HEK293 (cell line): Measurements from ENCODE around the gene ZNF276.

ENCODE experiments used
- CTCF ChIA-PET: fragments of 350-600 bp; formaldehyde crosslinking; extraction: SDS; loops from one replicate; lab custom pipeline; 2021; ENCODE audit warnings: antibody characterized with exemption; lab: Yijun Ruan, JAX
- POLR2A ChIA-PET: fragments of 300-600 bp; formaldehyde crosslinking; extraction: SDS; loops from one replicate; lab custom pipeline; 2020; ENCODE audit warnings: antibody characterized with exemption, inconsistent platforms; lab: Yijun Ruan, JAX
- H3K27ac ChIP-seq: fragments of 200-500 bp; sonication (Bioruptor generic); 2 replicates; pipeline ENCODE4 v1.5.1; 2014; ENCODE audit warnings: low read depth, low read length, control low read depth, inconsistent platforms; ENCODE audit errors: extremely low read depth
- H3K36me3 ChIP-seq, 2 experiments: fragments of 200-500 bp in 1 of 2; sonication (Bioruptor generic) in 1 of 2; 1 replicate in 1 of 2; 2 replicates in 1 of 2; pipeline ENCODE4 v1.5.1; 2014 to 2017; ENCODE audit warnings: inconsistent platforms in 2 of 2, low read length in 2 of 2; ENCODE audit not compliant: control insufficient read depth in 2 of 2, insufficient read depth in 1 of 2
- H3K4me1 ChIP-seq: fragments of 200-500 bp; sonication (Bioruptor generic); 2 replicates; pipeline ENCODE4 v1.5.1; 2014; ENCODE audit warnings: mild to moderate bottlenecking, low read length, inconsistent platforms; ENCODE audit not compliant: control insufficient read depth, insufficient read depth
- H3K4me3 ChIP-seq: 2 replicates; pipeline ENCODE4 v1.5.1; 2011; ENCODE audit warnings: low read depth, mild to moderate bottlenecking, control low read depth, low read length, moderate library complexity
- H3K9me3 ChIP-seq: fragments of 200-500 bp; sonication (Bioruptor generic); 2 replicates; pipeline ENCODE4 v1.5.1; 2014; ENCODE audit warnings: low read depth, low read length, inconsistent platforms; ENCODE audit not compliant: control insufficient read depth, insufficient read depth
- FEZF1 ChIP-seq: fragments of 450-650 bp; formaldehyde crosslinking; IDR thresholded peaks from 2 replicates; pipeline ENCODE4 v1.5.1; 2016; ENCODE audit warnings: missing biosample characterization, missing genetic modification characterization
- HOXC10 ChIP-seq: sonication (generic); formaldehyde crosslinking; IDR thresholded peaks from 2 replicates; pipeline ENCODE4 v1.8.1; 2023; ENCODE audit warnings: mild to moderate bottlenecking, missing genetic modification reagents
- TCF7L2 ChIP-seq: IDR thresholded peaks from 2 replicates; pipeline ENCODE4 v1.6.1; 2011; ENCODE audit warnings: low read depth, mild to moderate bottlenecking, inconsistent platforms, low read length, moderate library complexity, borderline replicate concordance
- ZNF140 ChIP-seq: fragments of 450-650 bp; formaldehyde crosslinking; IDR thresholded peaks from 2 replicates; pipeline ENCODE4 v1.5.1; 2016; ENCODE audit warnings: missing biosample characterization, missing genetic modification characterization
- ZNF335 ChIP-seq: fragments of 450-650 bp; formaldehyde crosslinking; conservative IDR thresholded peaks from 2 replicates; pipeline ENCODE4 v1.5.1; 2016; ENCODE audit warnings: missing biosample characterization, missing genetic modification characterization
- ZNF391 ChIP-seq: fragments of 450-650 bp; formaldehyde crosslinking; IDR thresholded peaks from 2 replicates; pipeline ENCODE4 v1.5.1; 2016; ENCODE audit warnings: low read depth, missing biosample characterization, missing genetic modification characterization, borderline replicate concordance
- ZNF510 ChIP-seq: fragments of 450-650 bp; formaldehyde crosslinking; IDR thresholded peaks from 2 replicates; pipeline ENCODE4 v1.5.1; 2018; ENCODE audit warnings: mild to moderate bottlenecking, missing genetic modification characterization, missing biosample characterization; ENCODE audit not compliant: insufficient replicate concordance
- ZNF776 ChIP-seq: fragments of 450-650 bp; formaldehyde crosslinking; IDR thresholded peaks from 2 replicates; pipeline ENCODE4 v1.5.0; 2017; ENCODE audit warnings: missing biosample characterization, missing genetic modification characterization, borderline replicate concordance
- ZXDB ChIP-seq: fragments of 450-650 bp; formaldehyde crosslinking; IDR thresholded peaks from 2 replicates; pipeline ENCODE4 v1.5.1; 2016; ENCODE audit warnings: missing biosample characterization, missing genetic modification characterization
- TF ChIP-seq, protein P1 (sequence below): fragments of 450-650 bp; formaldehyde crosslinking; IDR thresholded peaks from 2 replicates; pipeline ENCODE4 v1.5.1; 2016; ENCODE audit warnings: missing biosample characterization, missing genetic modification characterization
- TF ChIP-seq, protein P2 (sequence below): fragments of 450-650 bp; formaldehyde crosslinking; IDR thresholded peaks from 2 replicates; pipeline ENCODE4 v1.5.1; 2017; ENCODE audit warnings: missing biosample characterization, missing genetic modification characterization
- TF ChIP-seq, protein P3 (sequence below): fragments of 450-650 bp; formaldehyde crosslinking; IDR thresholded peaks from 2 replicates; pipeline ENCODE4 v1.5.1; 2016; ENCODE audit warnings: missing biosample characterization, missing genetic modification characterization
- TF ChIP-seq, protein P4 (sequence below): fragments of 450-650 bp; formaldehyde crosslinking; IDR thresholded peaks from 2 replicates; pipeline ENCODE4 v1.5.1; 2016; ENCODE audit warnings: missing biosample characterization, missing genetic modification characterization
- TF ChIP-seq, protein P5 (sequence below): fragments of 450-650 bp; formaldehyde crosslinking; IDR thresholded peaks from 2 replicates; pipeline ENCODE4 v1.5.1; 2017; ENCODE audit warnings: missing biosample characterization, missing genetic modification characterization
- TF ChIP-seq, protein P6 (sequence below): fragments of 450-650 bp; formaldehyde crosslinking; IDR thresholded peaks from 2 replicates; pipeline ENCODE4 v1.5.1; 2016; ENCODE audit warnings: missing biosample characterization, missing genetic modification characterization

ZNF276 gene

DNA sequence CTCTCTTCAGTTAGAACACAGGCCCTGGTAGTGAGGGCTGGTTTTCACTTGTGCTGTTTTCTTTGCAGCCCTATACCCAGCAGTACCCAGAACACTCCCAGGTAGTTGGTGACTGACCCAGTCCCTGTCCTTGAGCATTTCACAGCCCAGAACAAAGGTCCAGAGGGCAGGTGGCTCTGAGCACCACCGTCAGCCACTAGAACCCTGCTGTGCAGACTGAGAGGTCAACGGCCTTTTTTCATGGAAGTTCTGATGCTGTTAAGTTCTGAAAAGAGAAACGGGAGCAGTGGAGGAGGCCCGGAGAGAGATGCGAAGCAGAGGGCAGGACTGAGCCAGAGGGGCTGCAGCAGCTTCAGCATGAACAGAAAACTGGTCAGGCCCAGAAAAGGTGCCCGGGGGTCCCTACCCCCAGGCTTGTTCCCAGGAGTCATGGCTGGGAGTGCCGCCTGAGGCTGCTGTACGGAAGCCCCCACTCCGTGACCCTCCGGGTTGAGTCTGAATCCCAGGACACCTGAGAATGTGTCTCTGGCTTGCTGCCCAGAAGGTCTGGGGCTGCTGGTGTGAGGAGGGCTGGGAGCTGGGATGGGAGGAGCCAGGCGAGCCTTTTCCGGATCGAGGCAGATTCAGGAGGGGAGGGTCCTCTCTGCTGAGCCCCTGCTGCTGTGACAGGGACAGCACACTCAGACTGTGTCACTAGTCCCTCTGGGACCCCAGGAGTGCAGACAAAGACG, 8.7 kb downstream of the ZNF276 start:
- no peak overlapping the region for H3K27ac ChIP-seq
- POLR2A ChIA-PET = no interaction called here
- H3K36me3 ChIP-seq = peaks cover 24 to 80% of the 10 kb centered on the region in 2 experiments; a peak in 2 of 3 replicates

More for the DNA sequence above, 8.7 kb downstream of the ZNF276 start:
- TF ChIP-seq TCF7L2 (no peak), FEZF1 (tag by site-specific recombination) (no peak), ZNF776 (tag by site-specific recombination) (no peak), HOXC10 (CRISPR knock-in tag) (no peak), ZXDB (tag by site-specific recombination) (no peak), ZNF510 (tag by site-specific recombination) (no peak), ZNF335 (tag by site-specific recombination) (no peak), ZNF140 (tag by site-specific recombination) (no peak), ZNF391 (tag by site-specific recombination) (no peak)
- TF ChIP-seq, protein P1, sequence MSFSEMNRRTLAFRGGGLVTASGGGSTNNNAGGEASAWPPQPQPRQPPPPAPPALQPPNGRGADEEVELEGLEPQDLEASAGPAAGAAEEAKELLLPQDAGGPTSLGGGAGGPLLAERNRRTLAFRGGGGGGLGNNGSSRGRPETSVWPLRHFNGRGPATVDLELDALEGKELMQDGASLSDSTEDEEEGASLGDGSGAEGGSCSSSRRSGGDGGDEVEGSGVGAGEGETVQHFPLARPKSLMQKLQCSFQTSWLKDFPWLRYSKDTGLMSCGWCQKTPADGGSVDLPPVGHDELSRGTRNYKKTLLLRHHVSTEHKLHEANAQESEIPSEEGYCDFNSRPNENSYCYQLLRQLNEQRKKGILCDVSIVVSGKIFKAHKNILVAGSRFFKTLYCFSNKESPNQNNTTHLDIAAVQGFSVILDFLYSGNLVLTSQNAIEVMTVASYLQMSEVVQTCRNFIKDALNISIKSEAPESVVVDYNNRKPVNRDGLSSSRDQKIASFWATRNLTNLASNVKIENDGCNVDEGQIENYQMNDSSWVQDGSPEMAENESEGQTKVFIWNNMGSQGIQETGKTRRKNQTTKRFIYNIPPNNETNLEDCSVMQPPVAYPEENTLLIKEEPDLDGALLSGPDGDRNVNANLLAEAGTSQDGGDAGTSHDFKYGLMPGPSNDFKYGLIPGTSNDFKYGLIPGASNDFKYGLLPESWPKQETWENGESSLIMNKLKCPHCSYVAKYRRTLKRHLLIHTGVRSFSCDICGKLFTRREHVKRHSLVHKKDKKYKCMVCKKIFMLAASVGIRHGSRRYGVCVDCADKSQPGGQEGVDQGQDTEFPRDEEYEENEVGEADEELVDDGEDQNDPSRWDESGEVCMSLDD (tag by site-specific recombination) = no peak
- TF ChIP-seq, protein P2, sequence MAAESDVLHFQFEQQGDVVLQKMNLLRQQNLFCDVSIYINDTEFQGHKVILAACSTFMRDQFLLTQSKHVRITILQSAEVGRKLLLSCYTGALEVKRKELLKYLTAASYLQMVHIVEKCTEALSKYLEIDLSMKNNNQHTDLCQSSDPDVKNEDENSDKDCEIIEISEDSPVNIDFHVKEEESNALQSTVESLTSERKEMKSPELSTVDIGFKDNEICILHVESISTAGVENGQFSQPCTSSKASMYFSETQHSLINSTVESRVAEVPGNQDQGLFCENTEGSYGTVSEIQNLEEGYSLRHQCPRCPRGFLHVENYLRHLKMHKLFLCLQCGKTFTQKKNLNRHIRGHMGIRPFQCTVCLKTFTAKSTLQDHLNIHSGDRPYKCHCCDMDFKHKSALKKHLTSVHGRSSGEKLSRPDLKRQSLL (tag by site-specific recombination) = no peak
- TF ChIP-seq, protein P3, sequence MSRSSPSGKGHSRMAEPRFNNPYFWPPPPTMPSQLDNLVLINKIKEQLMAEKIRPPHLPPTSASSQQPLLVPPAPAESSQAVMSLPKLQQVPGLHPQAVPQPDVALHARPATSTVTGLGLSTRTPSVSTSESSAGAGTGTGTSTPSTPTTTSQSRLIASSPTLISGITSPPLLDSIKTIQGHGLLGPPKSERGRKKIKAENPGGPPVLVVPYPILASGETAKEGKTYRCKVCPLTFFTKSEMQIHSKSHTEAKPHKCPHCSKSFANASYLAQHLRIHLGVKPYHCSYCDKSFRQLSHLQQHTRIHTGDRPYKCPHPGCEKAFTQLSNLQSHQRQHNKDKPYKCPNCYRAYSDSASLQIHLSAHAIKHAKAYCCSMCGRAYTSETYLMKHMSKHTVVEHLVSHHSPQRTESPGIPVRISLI (tag by site-specific recombination) = no peak
- TF ChIP-seq, protein P4, sequence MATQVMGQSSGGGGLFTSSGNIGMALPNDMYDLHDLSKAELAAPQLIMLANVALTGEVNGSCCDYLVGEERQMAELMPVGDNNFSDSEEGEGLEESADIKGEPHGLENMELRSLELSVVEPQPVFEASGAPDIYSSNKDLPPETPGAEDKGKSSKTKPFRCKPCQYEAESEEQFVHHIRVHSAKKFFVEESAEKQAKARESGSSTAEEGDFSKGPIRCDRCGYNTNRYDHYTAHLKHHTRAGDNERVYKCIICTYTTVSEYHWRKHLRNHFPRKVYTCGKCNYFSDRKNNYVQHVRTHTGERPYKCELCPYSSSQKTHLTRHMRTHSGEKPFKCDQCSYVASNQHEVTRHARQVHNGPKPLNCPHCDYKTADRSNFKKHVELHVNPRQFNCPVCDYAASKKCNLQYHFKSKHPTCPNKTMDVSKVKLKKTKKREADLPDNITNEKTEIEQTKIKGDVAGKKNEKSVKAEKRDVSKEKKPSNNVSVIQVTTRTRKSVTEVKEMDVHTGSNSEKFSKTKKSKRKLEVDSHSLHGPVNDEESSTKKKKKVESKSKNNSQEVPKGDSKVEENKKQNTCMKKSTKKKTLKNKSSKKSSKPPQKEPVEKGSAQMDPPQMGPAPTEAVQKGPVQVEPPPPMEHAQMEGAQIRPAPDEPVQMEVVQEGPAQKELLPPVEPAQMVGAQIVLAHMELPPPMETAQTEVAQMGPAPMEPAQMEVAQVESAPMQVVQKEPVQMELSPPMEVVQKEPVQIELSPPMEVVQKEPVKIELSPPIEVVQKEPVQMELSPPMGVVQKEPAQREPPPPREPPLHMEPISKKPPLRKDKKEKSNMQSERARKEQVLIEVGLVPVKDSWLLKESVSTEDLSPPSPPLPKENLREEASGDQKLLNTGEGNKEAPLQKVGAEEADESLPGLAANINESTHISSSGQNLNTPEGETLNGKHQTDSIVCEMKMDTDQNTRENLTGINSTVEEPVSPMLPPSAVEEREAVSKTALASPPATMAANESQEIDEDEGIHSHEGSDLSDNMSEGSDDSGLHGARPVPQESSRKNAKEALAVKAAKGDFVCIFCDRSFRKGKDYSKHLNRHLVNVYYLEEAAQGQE (tag by site-specific recombination) = no peak
- TF ChIP-seq, protein P5, sequence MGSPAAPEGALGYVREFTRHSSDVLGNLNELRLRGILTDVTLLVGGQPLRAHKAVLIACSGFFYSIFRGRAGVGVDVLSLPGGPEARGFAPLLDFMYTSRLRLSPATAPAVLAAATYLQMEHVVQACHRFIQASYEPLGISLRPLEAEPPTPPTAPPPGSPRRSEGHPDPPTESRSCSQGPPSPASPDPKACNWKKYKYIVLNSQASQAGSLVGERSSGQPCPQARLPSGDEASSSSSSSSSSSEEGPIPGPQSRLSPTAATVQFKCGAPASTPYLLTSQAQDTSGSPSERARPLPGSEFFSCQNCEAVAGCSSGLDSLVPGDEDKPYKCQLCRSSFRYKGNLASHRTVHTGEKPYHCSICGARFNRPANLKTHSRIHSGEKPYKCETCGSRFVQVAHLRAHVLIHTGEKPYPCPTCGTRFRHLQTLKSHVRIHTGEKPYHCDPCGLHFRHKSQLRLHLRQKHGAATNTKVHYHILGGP (tag by site-specific recombination) = no peak
- TF ChIP-seq, protein P6, sequence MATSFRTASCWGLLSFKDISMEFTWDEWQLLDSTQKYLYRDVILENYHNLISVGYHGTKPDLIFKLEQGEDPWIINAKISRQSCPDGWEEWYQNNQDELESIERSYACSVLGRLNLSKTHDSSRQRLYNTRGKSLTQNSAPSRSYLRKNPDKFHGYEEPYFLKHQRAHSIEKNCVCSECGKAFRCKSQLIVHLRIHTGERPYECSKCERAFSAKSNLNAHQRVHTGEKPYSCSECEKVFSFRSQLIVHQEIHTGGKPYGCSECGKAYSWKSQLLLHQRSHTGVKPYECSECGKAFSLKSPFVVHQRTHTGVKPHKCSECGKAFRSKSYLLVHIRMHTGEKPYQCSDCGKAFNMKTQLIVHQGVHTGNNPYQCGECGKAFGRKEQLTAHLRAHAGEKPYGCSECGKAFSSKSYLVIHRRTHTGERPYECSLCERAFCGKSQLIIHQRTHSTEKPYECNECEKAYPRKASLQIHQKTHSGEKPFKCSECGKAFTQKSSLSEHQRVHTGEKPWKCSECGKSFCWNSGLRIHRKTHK (tag by site-specific recombination) = no peak
- no peaks in the 10 kb centered on the region for H3K4me1 ChIP-seq
- no peak overlapping the region for H3K4me3 ChIP-seq
- no peaks in the 10 kb centered on the region for H3K9me3 ChIP-seq
- CTCF ChIA-PET = interaction anchor here (1.3 kb wide), 1 partner anchor 24 kb away, joined by 7 read pairs; no protein-coding TSS in a partner anchor
